NT2/D1 (cell line): ENCODE measurements around the gene KCNQ5.

Source experiments
- SUZ12 ChIP-seq: IDR thresholded peaks from 2 replicates; pipeline ENCODE4 v1.6.1; 2011; ENCODE audit not compliant: insufficient read length, insufficient read depth; ENCODE audit errors: extremely low read depth
- YY1 ChIP-seq: IDR thresholded peaks from 2 replicates; pipeline ENCODE4 v1.6.1; 2011; ENCODE audit not compliant: insufficient read length, insufficient read depth
- ZNF274 ChIP-seq: IDR thresholded peaks from 2 replicates; pipeline ENCODE4 v1.6.1; 2011; ENCODE audit warnings: mild to moderate bottlenecking, low read depth, low read length

- TF ChIP-seq YY1 (no peak), ZNF274 (no peak), SUZ12 (no peak)
Observed at GRCh38 chr6:73194744-73195143, 572.9 kb downstream of the KCNQ5 start.
